Mucosa of stomach (tissue), 1 donor: ENCODE data around the gene SMAD1.

Experiments
- H3K27me3 ChIP-seq: one replicate; pipeline ENCODE4 v1.7.0; 2013; ENCODE audit warnings: mild to moderate bottlenecking, low read length; ENCODE audit not compliant: control insufficient read depth, insufficient read depth
- H3K36me3 ChIP-seq: one replicate; pipeline ENCODE4 v1.7.0; 2013; ENCODE audit warnings: low read length; ENCODE audit not compliant: control insufficient read depth, insufficient read depth
- H3K4me1 ChIP-seq: one replicate; pipeline ENCODE4 v1.7.0; 2013; ENCODE audit warnings: mild to moderate bottlenecking, low read length; ENCODE audit not compliant: control insufficient read depth, insufficient read depth
- H3K4me3 ChIP-seq: one replicate; pipeline ENCODE4 v1.7.0; 2013; ENCODE audit warnings: low read length
- H3K9ac ChIP-seq: one replicate; pipeline ENCODE4 v1.7.0; 2013; ENCODE audit warnings: mild to moderate bottlenecking, low read length, moderate library complexity
- H3K9me3 ChIP-seq: one replicate; pipeline ENCODE4 v1.7.0; 2013; ENCODE audit warnings: mild to moderate bottlenecking, low read length, moderate library complexity; ENCODE audit not compliant: control insufficient read depth
- donor health status: Pancreatic carcinoma.

Gene SMAD1

GRCh38 chr4:145511913-145512522, 30.4 kb downstream of the SMAD1 start:
- Histone ChIP-seq H3K4me1 (peaks cover 4% of the 10 kb centered on the region), H3K27me3 (no peaks in the 10 kb centered on the region), H3K9me3 (no peaks in the 10 kb centered on the region), H3K36me3 (no peaks in the 10 kb centered on the region), H3K9ac (no peak overlapping the region), H3K4me3 (no peak overlapping the region)

DNA sequence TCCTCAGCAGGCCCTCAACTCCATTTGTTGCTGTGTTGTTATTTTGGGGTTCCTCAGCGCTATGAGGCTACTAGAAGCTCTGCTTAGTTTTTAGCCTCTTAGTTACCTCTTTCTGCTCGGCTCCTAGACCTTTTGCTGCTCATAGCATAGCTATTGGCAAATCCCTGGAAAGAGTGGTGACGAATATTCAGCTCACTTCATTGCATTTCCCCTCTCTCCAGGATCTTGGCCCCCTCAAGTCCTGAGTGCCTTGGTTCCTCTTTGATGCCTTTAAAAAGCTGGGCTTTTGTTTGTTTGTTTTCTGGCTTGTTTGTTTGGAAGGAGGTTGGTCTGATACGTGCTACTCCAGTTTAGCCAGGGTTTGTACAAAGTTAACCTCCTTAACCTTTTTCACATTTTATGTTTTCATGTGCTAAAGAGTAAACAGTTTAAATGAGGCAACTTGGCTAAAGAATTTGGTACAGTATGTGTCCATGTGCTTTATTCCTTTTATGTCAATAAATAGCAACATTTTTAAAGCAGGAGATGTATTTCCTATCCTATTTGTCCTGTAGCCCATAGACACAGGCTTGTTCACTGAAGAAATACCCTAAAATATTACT, 31.5 kb downstream of the SMAD1 start:
- H3K4me1 ChIP-seq = no peaks in the 10 kb centered on the region

DNA sequence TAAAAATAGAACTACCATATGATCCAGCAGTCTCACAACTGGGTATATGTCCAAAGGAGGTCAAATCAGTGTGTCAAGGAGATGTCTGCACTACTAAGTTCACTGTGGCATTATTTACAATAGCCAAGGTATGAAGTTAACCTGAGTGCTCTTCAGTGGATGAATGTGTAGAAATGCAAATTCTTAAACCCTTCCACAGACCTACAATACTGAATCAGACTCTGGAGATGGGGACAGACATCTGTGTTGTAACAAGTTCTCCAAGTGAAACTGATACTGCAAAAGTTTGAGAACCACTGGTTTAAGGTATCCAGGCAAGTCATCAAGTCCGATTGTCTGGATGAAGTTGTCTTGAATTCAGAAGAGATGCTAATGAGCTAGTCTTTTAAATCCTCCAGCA, 38.5 kb downstream of the SMAD1 start:
- Histone ChIP-seq H3K9me3 (no peaks in the 10 kb centered on the region), H3K4me3 (no peak overlapping the region), H3K36me3 (no peaks in the 10 kb centered on the region), H3K9ac (no peak overlapping the region), H3K4me1 (no peaks in the 10 kb centered on the region), H3K27me3 (no peaks in the 10 kb centered on the region)

More for the DNA sequence above, 31.5 kb downstream of the SMAD1 start:
- Histone ChIP-seq H3K36me3 (no peaks in the 10 kb centered on the region), H3K4me3 (no peak overlapping the region), H3K9ac (no peak overlapping the region), H3K27me3 (no peaks in the 10 kb centered on the region), H3K9me3 (no peaks in the 10 kb centered on the region)

- no peaks in the 10 kb centered on the region for H3K36me3 ChIP-seq
- H3K9ac ChIP-seq = no peak overlapping the region
- H3K9me3 ChIP-seq = no peaks in the 10 kb centered on the region
- peaks cover 7% of the 10 kb centered on the region for H3K4me1 ChIP-seq
- no peaks in the 10 kb centered on the region for H3K27me3 ChIP-seq
- no peak overlapping the region for H3K4me3 ChIP-seq
These were observed 39.6 kb downstream of the SMAD1 start for GRCh38 chr4:145521282-145521681.

GRCh38 chr4:145523117-145523516, 41.5 kb downstream of the SMAD1 start:
- Histone ChIP-seq H3K9ac (no peak overlapping the region), H3K4me3 (no peak overlapping the region), H3K9me3 (no peaks in the 10 kb centered on the region), H3K36me3 (no peaks in the 10 kb centered on the region), H3K4me1 (peaks cover 7% of the 10 kb centered on the region), H3K27me3 (no peaks in the 10 kb centered on the region)

GRCh38 chr4:145524552-145524951, 42.9 kb downstream of the SMAD1 start:
- Histone ChIP-seq H3K36me3 (no peaks in the 10 kb centered on the region), H3K9me3 (no peaks in the 10 kb centered on the region), H3K27me3 (no peaks in the 10 kb centered on the region), H3K4me3 (no peak overlapping the region), H3K9ac (no peak overlapping the region), H3K4me1 (peaks cover 7% of the 10 kb centered on the region)

DNA sequence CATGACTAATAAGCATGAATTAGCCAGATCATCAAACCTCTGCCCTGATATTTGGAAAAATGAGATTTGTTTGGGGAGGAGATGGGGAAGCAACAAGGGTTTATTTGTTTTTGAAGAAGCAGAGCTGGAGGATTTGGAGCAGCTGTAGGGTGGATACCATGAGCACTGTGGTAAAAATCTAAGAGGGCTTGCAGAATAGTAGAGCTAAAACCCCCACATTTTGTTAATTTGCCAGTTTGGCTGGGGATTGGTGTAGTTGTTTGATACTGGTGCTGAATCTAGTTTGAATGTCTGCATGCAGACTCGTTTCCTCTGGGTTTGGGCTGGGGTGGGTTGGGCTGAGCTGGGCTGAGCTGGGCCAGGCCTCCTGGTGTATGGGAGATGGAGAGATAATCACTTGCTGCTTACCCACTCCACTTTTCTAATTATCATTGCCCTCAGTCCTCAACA, 43.7 kb downstream of the SMAD1 start:
- Histone ChIP-seq H3K4me1 (peaks cover 7% of the 10 kb centered on the region), H3K36me3 (no peaks in the 10 kb centered on the region), H3K9ac (no peak overlapping the region), H3K27me3 (no peaks in the 10 kb centered on the region), H3K9me3 (no peaks in the 10 kb centered on the region), H3K4me3 (no peak overlapping the region)

DNA sequence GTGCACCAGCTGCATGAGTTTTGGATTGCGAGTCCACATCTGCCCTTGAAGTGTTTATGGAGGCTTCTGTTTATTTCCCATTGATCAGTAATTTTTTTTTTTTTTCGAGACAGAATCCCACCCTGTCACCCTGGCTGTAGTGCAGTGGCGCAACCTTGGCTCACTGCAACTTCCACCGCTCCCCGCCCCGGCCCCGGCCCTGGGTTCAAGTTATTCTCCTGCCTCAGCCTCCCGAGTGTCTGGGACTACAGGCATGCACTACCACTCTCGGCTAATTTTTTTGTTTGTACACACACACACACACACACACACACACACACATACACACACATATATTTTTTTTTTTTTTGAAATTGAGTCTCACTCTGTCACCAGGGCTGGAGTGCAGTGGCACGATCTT, 46.1 kb downstream of the SMAD1 start:
- no peak overlapping the region for H3K9ac ChIP-seq
- H3K27me3 ChIP-seq = no peaks in the 10 kb centered on the region
- no peaks in the 10 kb centered on the region for H3K36me3 ChIP-seq
- peaks cover 7% of the 10 kb centered on the region for H3K4me1 ChIP-seq
- no peak overlapping the region for H3K4me3 ChIP-seq
- H3K9me3 ChIP-seq = no peaks in the 10 kb centered on the region

GRCh38 chr4:145528601-145529000, 46.9 kb downstream of the SMAD1 start:
- no peak overlapping the region for H3K9ac ChIP-seq
- H3K4me3 ChIP-seq = no peak overlapping the region
- peaks cover 7% of the 10 kb centered on the region for H3K4me1 ChIP-seq
- H3K27me3 ChIP-seq = no peaks in the 10 kb centered on the region
- no peaks in the 10 kb centered on the region for H3K9me3 ChIP-seq
- no peaks in the 10 kb centered on the region for H3K36me3 ChIP-seq

DNA sequence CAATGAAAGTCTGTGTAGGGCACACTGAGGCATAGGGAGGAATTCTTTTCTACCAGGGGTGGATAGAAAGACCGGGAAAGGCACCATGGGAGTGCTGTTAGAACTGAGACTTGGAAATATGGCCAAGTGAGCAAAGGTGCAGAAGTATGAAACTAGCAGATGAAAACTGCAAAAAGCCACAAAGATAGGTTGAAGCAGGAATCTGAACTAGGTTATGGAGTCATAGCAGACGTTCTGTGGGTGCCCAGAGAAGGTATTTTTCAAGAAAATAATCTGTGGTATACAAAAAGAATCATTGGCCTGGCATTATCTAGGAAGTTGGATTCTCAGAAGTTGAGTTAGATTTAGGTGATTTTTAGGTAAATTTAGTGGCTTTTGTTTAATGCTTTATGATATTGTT, 48.5 kb downstream of the SMAD1 start:
- Histone ChIP-seq H3K9ac (no peak overlapping the region), H3K4me1 (peaks cover 7% of the 10 kb centered on the region), H3K4me3 (no peak overlapping the region), H3K27me3 (no peaks in the 10 kb centered on the region), H3K9me3 (no peaks in the 10 kb centered on the region), H3K36me3 (no peaks in the 10 kb centered on the region)

- Histone ChIP-seq H3K4me1 (peaks cover 4% of the 10 kb centered on the region), H3K9me3 (no peaks in the 10 kb centered on the region), H3K36me3 (no peaks in the 10 kb centered on the region), H3K4me3 (no peak overlapping the region), H3K9ac (no peak overlapping the region), H3K27me3 (no peaks in the 10 kb centered on the region)
These were observed 49.0 kb downstream of the SMAD1 start for GRCh38 chr4:145530662-145531061.

DNA sequence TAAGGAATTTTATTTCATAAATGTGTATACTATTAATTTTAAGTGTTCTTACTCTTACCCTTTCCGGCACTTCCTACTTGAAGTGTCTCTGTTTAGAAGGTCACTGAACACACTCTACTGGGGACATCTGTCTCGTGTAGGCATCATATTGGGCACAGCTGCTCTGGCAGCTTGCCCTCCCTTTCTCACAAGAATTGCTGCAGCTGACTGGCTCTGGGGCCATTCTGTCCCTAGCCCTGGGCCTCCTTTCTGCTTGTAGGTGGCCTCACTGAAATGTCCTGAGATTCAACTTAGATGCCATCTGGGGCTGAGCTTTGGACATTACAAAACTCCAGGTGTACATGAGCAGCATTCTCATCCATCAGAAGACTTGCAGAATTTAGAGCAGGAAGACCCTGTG, 49.6 kb downstream of the SMAD1 start:
- no peaks in the 10 kb centered on the region for H3K27me3 ChIP-seq
- no peak overlapping the region for H3K9ac ChIP-seq
- no peaks in the 10 kb centered on the region for H3K36me3 ChIP-seq
- H3K4me3 ChIP-seq = no peak overlapping the region
- no peaks in the 10 kb centered on the region for H3K4me1 ChIP-seq
- no peaks in the 10 kb centered on the region for H3K9me3 ChIP-seq
